ENCODE data around the gene PMM2. TPM values are rescaled to one million over a fixed set of nuclear protein-coding genes. Genes with fewer than 3 reads are reported as not detected.

The PMM2 gene
- total and polyA plus RNA-seq, 2 experiments from 2014 or later = 38.2 to 60.4 TPM

DNA sequence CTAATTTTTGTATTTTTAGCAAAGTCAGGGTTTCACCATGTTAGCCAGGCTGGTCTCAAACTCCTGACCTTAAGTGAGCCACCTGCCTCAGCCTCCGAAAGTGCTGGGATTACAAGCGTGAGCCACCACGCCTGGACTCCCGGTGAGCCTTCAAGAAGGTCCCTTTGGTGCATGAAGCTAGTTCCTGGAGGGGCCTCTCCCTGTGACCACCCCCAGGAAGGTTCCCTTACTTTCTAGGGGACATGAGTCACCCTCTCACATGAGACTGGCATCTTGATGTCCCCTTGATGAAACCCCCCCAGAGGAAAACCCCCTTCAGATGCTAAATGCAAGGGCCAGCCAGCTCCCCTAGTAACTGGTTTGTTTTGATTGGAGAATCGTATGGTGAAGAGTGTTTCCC is 58.3 kb downstream of the PMM2 start:
- H2AFZ ChIP-seq = no peak overlapping the region
- Mint-ChIP-seq H3K36me3 (ENCODE audit: low read depth) (peaks cover 93% of the 10 kb centered on the region), H3K4me1 (peaks cover 41% of the 10 kb centered on the region), H3K9me3 (no peaks in the 10 kb centered on the region), H3K4me3 (no peak overlapping the region), H3K27me3 (ENCODE audit: insufficient read depth, low read depth, poor library complexity) (peaks cover 29% of the 10 kb centered on the region), H3K27ac (no peak overlapping the region)
- peaks cover 47% of the 10 kb centered on the region for H3F3A ChIP-seq (replicated peaks; ENCODE audit: low read depth)
- no peaks in the 10 kb centered on the region for H3K27me3 ChIP-seq (ENCODE audit: insufficient read depth)
- H3K4me1 ChIP-seq (ENCODE audit: insufficient read depth) = peaks cover 9% of the 10 kb centered on the region; the same call in 1 of the 2 replicates
- H3K9me2 ChIP-seq (ENCODE audit: insufficient read depth) = no peaks in the 10 kb centered on the region
- no peak for TF ChIP-seq JUNB (IDR thresholded peaks at IDR 0.05; ENCODE audit: unreplicated experiment)
- TF ChIP-seq POLR2AphosphoS5 (IDR thresholded peaks at IDR 0.05; ENCODE audit: low read depth) = no peak
- TF ChIP-seq, protein P1, sequence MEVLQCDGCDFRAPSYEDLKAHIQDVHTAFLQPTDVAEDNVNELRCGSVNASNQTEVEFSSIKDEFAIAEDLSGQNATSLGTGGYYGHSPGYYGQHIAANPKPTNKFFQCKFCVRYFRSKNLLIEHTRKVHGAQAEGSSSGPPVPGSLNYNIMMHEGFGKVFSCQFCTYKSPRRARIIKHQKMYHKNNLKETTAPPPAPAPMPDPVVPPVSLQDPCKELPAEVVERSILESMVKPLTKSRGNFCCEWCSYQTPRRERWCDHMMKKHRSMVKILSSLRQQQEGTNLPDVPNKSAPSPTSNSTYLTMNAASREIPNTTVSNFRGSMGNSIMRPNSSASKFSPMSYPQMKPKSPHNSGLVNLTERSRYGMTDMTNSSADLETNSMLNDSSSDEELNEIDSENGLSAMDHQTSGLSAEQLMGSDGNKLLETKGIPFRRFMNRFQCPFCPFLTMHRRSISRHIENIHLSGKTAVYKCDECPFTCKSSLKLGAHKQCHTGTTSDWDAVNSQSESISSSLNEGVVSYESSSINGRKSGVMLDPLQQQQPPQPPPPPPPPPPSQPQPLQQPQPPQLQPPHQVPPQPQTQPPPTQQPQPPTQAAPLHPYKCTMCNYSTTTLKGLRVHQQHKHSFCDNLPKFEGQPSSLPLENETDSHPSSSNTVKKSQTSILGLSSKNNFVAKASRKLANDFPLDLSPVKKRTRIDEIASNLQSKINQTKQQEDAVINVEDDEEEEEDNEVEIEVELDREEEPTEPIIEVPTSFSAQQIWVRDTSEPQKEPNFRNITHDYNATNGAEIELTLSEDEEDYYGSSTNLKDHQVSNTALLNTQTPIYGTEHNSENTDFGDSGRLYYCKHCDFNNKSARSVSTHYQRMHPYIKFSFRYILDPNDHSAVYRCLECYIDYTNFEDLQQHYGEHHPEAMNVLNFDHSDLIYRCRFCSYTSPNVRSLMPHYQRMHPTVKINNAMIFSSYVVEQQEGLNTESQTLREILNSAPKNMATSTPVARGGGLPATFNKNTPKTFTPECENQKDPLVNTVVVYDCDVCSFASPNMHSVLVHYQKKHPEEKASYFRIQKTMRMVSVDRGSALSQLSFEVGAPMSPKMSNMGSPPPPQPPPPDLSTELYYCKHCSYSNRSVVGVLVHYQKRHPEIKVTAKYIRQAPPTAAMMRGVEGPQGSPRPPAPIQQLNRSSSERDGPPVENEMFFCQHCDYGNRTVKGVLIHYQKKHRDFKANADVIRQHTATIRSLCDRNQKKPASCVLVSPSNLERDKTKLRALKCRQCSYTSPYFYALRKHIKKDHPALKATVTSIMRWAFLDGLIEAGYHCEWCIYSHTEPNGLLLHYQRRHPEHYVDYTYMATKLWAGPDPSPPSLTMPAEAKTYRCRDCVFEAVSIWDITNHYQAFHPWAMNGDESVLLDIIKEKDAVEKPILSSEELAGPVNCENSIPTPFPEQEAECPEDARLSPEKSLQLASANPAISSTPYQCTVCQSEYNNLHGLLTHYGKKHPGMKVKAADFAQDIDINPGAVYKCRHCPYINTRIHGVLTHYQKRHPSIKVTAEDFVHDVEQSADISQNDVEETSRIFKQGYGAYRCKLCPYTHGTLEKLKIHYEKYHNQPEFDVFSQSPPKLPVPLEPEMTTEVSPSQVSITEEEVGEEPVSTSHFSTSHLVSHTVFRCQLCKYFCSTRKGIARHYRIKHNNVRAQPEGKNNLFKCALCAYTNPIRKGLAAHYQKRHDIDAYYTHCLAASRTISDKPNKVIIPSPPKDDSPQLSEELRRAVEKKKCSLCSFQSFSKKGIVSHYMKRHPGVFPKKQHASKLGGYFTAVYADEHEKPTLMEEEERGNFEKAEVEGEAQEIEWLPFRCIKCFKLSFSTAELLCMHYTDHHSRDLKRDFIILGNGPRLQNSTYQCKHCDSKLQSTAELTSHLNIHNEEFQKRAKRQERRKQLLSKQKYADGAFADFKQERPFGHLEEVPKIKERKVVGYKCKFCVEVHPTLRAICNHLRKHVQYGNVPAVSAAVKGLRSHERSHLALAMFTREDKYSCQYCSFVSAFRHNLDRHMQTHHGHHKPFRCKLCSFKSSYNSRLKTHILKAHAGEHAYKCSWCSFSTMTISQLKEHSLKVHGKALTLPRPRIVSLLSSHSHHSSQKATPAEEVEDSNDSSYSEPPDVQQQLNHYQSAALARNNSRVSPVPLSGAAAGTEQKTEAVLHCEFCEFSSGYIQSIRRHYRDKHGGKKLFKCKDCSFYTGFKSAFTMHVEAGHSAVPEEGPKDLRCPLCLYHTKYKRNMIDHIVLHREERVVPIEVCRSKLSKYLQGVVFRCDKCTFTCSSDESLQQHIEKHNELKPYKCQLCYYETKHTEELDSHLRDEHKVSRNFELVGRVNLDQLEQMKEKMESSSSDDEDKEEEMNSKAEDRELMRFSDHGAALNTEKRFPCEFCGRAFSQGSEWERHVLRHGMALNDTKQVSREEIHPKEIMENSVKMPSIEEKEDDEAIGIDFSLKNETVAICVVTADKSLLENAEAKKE (CRISPR knock-in tag; IDR thresholded peaks at IDR 0.05) = no peak
- no peak for TF ChIP-seq CREB1 (CRISPR knock-in tag; IDR thresholded peaks at IDR 0.05; ENCODE audit: low read depth)
- DNase-seq (ENCODE audit: low spot score) (no peak), ATAC-seq (no peak)
- no peak overlapping the region for H3K4me2 ChIP-seq
- no peak overlapping the region for H3K4me3 ChIP-seq
- H3K79me2 ChIP-seq (replicated peaks; ENCODE audit: insufficient read depth) = peaks cover 37% of the 10 kb centered on the region
- H3K27ac ChIP-seq (ENCODE audit: low read depth) = 0 out of 2 replicates have a peak overlapping the region, but pooled peaks have one; percentile 39
- peaks cover 33% of the 10 kb centered on the region for H4K20me1 ChIP-seq (replicated peaks; ENCODE audit: insufficient read depth)
- H3K36me3 ChIP-seq (ENCODE audit: insufficient read depth) = peaks cover 33% of the 10 kb centered on the region

DNA sequence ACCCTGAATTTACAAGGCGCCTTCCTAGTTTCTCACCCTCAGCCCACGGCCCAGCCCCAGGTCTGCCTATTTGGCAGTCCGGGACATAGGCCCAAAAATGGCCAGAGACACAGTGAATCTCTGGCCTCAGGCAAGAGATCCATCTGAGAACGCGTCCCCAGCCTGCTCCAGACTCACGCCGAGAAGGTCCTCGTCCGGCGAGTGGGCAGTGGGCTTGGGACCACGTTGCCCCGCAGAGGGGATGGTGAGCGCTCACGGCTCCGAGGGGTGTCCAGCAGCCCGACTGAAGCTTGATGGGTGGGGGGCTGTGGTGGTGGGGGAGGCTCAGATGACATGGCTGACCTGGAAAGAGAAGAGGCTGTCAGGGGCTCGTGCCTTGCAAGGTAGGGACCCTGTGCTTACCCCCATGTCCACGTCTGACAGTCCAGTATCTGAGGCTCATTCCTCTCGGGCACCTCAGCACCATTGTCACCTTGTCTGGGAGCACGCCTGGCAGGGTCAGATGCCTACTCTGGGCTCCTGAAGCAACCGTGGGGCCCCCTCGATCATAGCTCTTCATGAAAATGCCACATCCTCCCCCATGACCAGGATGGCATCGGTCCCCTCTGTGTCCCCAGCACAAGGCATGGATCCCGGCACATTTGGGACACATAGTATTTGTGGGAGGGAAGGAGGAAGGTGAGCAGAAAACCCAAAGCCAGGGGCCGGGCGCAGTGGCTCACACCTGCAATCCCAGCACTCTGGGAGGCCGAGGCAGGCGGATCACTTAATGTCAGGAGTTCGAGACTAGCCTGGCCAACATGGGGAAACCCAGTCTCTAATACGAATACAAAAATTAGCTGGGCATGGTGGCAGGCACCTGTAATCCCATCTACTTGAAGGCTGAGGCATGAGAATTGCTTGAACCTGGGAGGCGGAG is 61.6 kb downstream of the PMM2 start:
- Histone ChIP-seq H2AFZ (no peak overlapping the region), H3K79me2 (replicated peaks; ENCODE audit: insufficient read depth) (peaks cover 67% of the 10 kb centered on the region), H3K27me3 (ENCODE audit: insufficient read depth) (no peaks in the 10 kb centered on the region), H3K9me2 (ENCODE audit: insufficient read depth) (no peaks in the 10 kb centered on the region), H3K4me2 (no peak overlapping the region), H3K4me1 (ENCODE audit: insufficient read depth) (peaks cover 30% of the 10 kb centered on the region), H4K20me1 (replicated peaks; ENCODE audit: insufficient read depth) (peaks cover 64% of the 10 kb centered on the region), H3K4me3 (no peak overlapping the region), H3K36me3 (ENCODE audit: insufficient read depth) (peaks cover 19% of the 10 kb centered on the region), H3K27ac (ENCODE audit: low read depth) (peak overlapping the region; percentile 50; the same call in 1 of the 2 replicates), H3F3A (replicated peaks; ENCODE audit: low read depth) (peaks cover 36% of the 10 kb centered on the region)
- DNase-seq (ENCODE audit: low spot score) (no peak), ATAC-seq (no peak)
- H3K9me3 Mint-ChIP-seq = no peaks in the 10 kb centered on the region
- H3K36me3 Mint-ChIP-seq (ENCODE audit: low read depth) = peaks cover 81% of the 10 kb centered on the region
- H3K27me3 Mint-ChIP-seq (ENCODE audit: insufficient read depth, low read depth, poor library complexity) = peaks cover 29% of the 10 kb centered on the region
- H3K4me3 Mint-ChIP-seq = no peak overlapping the region
- peaks cover 54% of the 10 kb centered on the region for H3K4me1 Mint-ChIP-seq
- peak overlapping the region; percentile 78 for H3K27ac Mint-ChIP-seq
- TF ChIP-seq STAT1 (IDR thresholded peaks at IDR 0.05; ENCODE audit: unreplicated experiment) (no peak), EZH2 (IDR thresholded peaks at IDR 0.05; ENCODE audit: low read depth, unreplicated experiment) (no peak), NANOG (IDR thresholded peaks at IDR 0.05; ENCODE audit: borderline replicate concordance) (no peak), JUNB (IDR thresholded peaks at IDR 0.05; ENCODE audit: unreplicated experiment) (no peak), POLR2AphosphoS5 (IDR thresholded peaks at IDR 0.05; ENCODE audit: low read depth) (no peak; the same call in 1 of the 2 replicates)
- TF ChIP-seq, protein P2, sequence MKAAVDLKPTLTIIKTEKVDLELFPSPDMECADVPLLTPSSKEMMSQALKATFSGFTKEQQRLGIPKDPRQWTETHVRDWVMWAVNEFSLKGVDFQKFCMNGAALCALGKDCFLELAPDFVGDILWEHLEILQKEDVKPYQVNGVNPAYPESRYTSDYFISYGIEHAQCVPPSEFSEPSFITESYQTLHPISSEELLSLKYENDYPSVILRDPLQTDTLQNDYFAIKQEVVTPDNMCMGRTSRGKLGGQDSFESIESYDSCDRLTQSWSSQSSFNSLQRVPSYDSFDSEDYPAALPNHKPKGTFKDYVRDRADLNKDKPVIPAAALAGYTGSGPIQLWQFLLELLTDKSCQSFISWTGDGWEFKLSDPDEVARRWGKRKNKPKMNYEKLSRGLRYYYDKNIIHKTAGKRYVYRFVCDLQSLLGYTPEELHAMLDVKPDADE (IDR thresholded peaks at IDR 0.05) = no peak
